ENCODE measurements around the gene DLX2.
"Not testable (repeated sequence)": the region's sequence is repeated elsewhere in the genome, so short reads cannot be mapped to it uniquely, and the experiment has no call there.

GRCh38 chr2:172067905-172068304 lies 34.8 kb downstream of the DLX2 start:
- TF ChIP-seq EZH2 (IDR thresholded peaks at IDR 0.05) = not testable (repeated sequence)
- TF ChIP-seq, protein P1, sequence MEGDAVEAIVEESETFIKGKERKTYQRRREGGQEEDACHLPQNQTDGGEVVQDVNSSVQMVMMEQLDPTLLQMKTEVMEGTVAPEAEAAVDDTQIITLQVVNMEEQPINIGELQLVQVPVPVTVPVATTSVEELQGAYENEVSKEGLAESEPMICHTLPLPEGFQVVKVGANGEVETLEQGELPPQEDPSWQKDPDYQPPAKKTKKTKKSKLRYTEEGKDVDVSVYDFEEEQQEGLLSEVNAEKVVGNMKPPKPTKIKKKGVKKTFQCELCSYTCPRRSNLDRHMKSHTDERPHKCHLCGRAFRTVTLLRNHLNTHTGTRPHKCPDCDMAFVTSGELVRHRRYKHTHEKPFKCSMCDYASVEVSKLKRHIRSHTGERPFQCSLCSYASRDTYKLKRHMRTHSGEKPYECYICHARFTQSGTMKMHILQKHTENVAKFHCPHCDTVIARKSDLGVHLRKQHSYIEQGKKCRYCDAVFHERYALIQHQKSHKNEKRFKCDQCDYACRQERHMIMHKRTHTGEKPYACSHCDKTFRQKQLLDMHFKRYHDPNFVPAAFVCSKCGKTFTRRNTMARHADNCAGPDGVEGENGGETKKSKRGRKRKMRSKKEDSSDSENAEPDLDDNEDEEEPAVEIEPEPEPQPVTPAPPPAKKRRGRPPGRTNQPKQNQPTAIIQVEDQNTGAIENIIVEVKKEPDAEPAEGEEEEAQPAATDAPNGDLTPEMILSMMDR (IDR thresholded peaks at IDR 0.05) = not testable (repeated sequence)
